GM19193 (cell line): ENCODE measurements around the gene FNIP1.

Experiments
- POLR2A ChIP-seq: IDR thresholded peaks from 4 replicates; pipeline ENCODE4 v1.6.1; 2011; ENCODE audit not compliant: insufficient read depth, insufficient read length; ENCODE audit errors: extremely low read depth

The FNIP1 gene

GRCh38 chr5:131635684-131636572, 160.9 kb downstream of the FNIP1 start:
- peak; percentile 44 for TF ChIP-seq POLR2A

GRCh38 chr5:131634996-131635683, 161.7 kb downstream of the FNIP1 start, which contains the start of gene RAPGEF6:
TSS of gene RAPGEF6 (minus strand) at chr5:131635229. CDS start at chr5:131635030, 199 bp downstream.
- TF ChIP-seq POLR2A, result peak; percentile 86

GRCh38 chr5:131634666-131634995, 162.2 kb downstream of the FNIP1 start:
- TF ChIP-seq POLR2A, result no peak

GRCh38 chr5:131634238-131634637, 162.6 kb downstream of the FNIP1 start:
- no peak for TF ChIP-seq POLR2A

- no peak for TF ChIP-seq POLR2A
Measured at GRCh38 chr5:131633830-131634229, 163.0 kb downstream of the FNIP1 start.

- TF ChIP-seq POLR2A, result no peak
Measured at GRCh38 chr5:131630963-131631350, 165.9 kb downstream of the FNIP1 start.

GRCh38 chr5:131630208-131630962, 166.4 kb downstream of the FNIP1 start:
- TF ChIP-seq POLR2A, result no peak

- no peak for TF ChIP-seq POLR2A
Measured at GRCh38 chr5:131628990-131629389, 167.8 kb downstream of the FNIP1 start.

GRCh38 chr5:131627207-131627865, 169.5 kb downstream of the FNIP1 start:
- no peak for TF ChIP-seq POLR2A

GRCh38 chr5:131622633-131623032, 174.2 kb downstream of the FNIP1 start:
- no peak for TF ChIP-seq POLR2A

- no peak for TF ChIP-seq POLR2A
Measured at GRCh38 chr5:131619102-131619501, 177.7 kb downstream of the FNIP1 start.

- no peak for TF ChIP-seq POLR2A
Measured at GRCh38 chr5:131617140-131617822, 179.5 kb downstream of the FNIP1 start.

GRCh38 chr5:131615957-131616356, 180.9 kb downstream of the FNIP1 start:
- TF ChIP-seq POLR2A, result no peak

- no peak for TF ChIP-seq POLR2A
Measured at GRCh38 chr5:131613423-131613822, 183.4 kb downstream of the FNIP1 start.
